Right atrium auricular region (tissue), 2 donors: Measurements from ENCODE around the gene VIT. TPM values are rescaled to one million over a fixed set of nuclear protein-coding genes. Genes with fewer than 3 reads are reported as not detected.

Experiments
- DNase-seq: peaks from one replicate; pipeline ENCODE4 v3.0.0-alpha.2; 2019; ENCODE audit warnings: low spot score
- H3K27ac ChIP-seq, 2 donors: fragments of 200-600 bp; sonication (generic); 1 replicate in 1 of 2; 2 replicates in 1 of 2; pipeline ENCODE4 v1.5.1; 2016 to 2019
- H3K27me3 ChIP-seq, 2 donors: fragments of 200-600 bp; sonication (generic); one replicate each; pipeline versions ENCODE4 v1.5.1 to v1.6.0; 2017 to 2019
- H3K36me3 ChIP-seq: fragments of 200-600 bp; sonication (generic); one replicate; pipeline ENCODE4 v1.5.1; 2016
- H3K4me1 ChIP-seq, 2 donors: fragments of 200-600 bp; sonication (generic); one replicate each; pipeline versions ENCODE4 v1.5.1 to v1.6.0; 2017 to 2019
- H3K4me3 ChIP-seq, 2 donors: fragments of 200-600 bp; sonication (generic); 1 replicate in 1 of 2; 2 replicates in 1 of 2; pipeline ENCODE4 v1.5.1; 2017 to 2019; ENCODE audit warnings: mild to moderate bottlenecking in 1 of 2, moderate library complexity in 1 of 2
- H3K9me3 ChIP-seq, 2 donors: fragments of 200-600 bp; sonication (generic); one replicate each; pipeline ENCODE4 v1.5.1; 2019
- CTCF ChIP-seq, 2 donors: fragments of 200-600 bp; sonication (generic); IDR thresholded peaks; one replicate each; pipeline ENCODE4 v1.5.1; 2019; ENCODE audit warnings: antibody characterized with exemption in 2 of 2
- total RNA-seq, 2 donors: library from RNA; depleted of rRNA; stranded (reverse); fragments of >200 nt; gene quantifications; one replicate each; pipeline ENCODE4 v1.1.0, GENCODE V29; 2016

Gene VIT
- total RNA-seq, 2 donors from 2014 or later: 12.3 to 16.9 TPM

- no peak for DNase-seq
- H3K36me3 ChIP-seq: no peaks in the 10 kb centered on the region
- no peaks in the 10 kb centered on the region for H3K9me3 ChIP-seq
- TF ChIP-seq CTCF (IDR thresholded peaks at IDR 0.05): no peak
- H3K27me3 ChIP-seq: no peaks in the 10 kb centered on the region
- no peak overlapping the region for H3K27ac ChIP-seq
- no peak overlapping the region for H3K4me3 ChIP-seq
- H3K4me1 ChIP-seq: no peaks in the 10 kb centered on the region
Observed at GRCh38 chr2:36839976-36840617, 143.6 kb downstream of the VIT start.

- H3K9me3 ChIP-seq: no peaks in the 10 kb centered on the region
- TF ChIP-seq CTCF (IDR thresholded peaks at IDR 0.05): no peak
- H3K4me3 ChIP-seq: no peak overlapping the region
- H3K4me1 ChIP-seq: no peaks in the 10 kb centered on the region
- peaks cover 10% of the 10 kb centered on the region for H3K36me3 ChIP-seq
- no peaks in the 10 kb centered on the region for H3K27me3 ChIP-seq
- H3K27ac ChIP-seq: no peak overlapping the region
- no peak for DNase-seq
Observed at GRCh38 chr2:36843838-36844237, 147.3 kb downstream of the VIT start.

- H3K4me1 ChIP-seq: no peaks in the 10 kb centered on the region
- no peak for DNase-seq
- no peaks in the 10 kb centered on the region for H3K27me3 ChIP-seq
- H3K27ac ChIP-seq: no peak overlapping the region
- TF ChIP-seq CTCF (IDR thresholded peaks at IDR 0.05): no peak
- H3K36me3 ChIP-seq: peaks cover 33% of the 10 kb centered on the region
- H3K9me3 ChIP-seq: no peaks in the 10 kb centered on the region
- no peak overlapping the region for H3K4me3 ChIP-seq
Observed at GRCh38 chr2:36849265-36849664, 152.8 kb downstream of the VIT start.

- no peak for TF ChIP-seq CTCF (IDR thresholded peaks at IDR 0.05)
- DNase-seq: no peak
- H3K4me1 ChIP-seq: no peaks in the 10 kb centered on the region
- H3K9me3 ChIP-seq: no peaks in the 10 kb centered on the region
- H3K27ac ChIP-seq: no peak overlapping the region
- H3K27me3 ChIP-seq: no peaks in the 10 kb centered on the region
- H3K36me3 ChIP-seq: peaks cover 47% of the 10 kb centered on the region
- H3K4me3 ChIP-seq: no peak overlapping the region
Observed at GRCh38 chr2:36854241-36854640, 157.7 kb downstream of the VIT start.

GRCh38 chr2:36855429-36855828 lies 158.9 kb downstream of the VIT start:
- no peak for DNase-seq
- Histone ChIP-seq H3K4me3 (no peak overlapping the region), H3K9me3 (no peaks in the 10 kb centered on the region), H3K27ac (no peak overlapping the region), H3K4me1 (no peaks in the 10 kb centered on the region), H3K36me3 (peaks cover 35% of the 10 kb centered on the region), H3K27me3 (no peaks in the 10 kb centered on the region)
- TF ChIP-seq CTCF (IDR thresholded peaks at IDR 0.05): no peak

- Histone ChIP-seq H3K27ac (no peak overlapping the region), H3K36me3 (peaks cover 28% of the 10 kb centered on the region), H3K27me3 (no peaks in the 10 kb centered on the region), H3K9me3 (no peaks in the 10 kb centered on the region), H3K4me1 (no peaks in the 10 kb centered on the region), H3K4me3 (no peak overlapping the region)
- TF ChIP-seq CTCF (IDR thresholded peaks at IDR 0.05): no peak
- no peak for DNase-seq
Observed at GRCh38 chr2:36857713-36858112, 161.2 kb downstream of the VIT start.
